WTC11 (cell line): ENCODE data around the gene KRT16.
"Not testable (repeated sequence)": the region's sequence is repeated elsewhere in the genome, so short reads cannot be mapped to it uniquely, and the experiment has no call there.

Experiments used
- HMGA2 ChIP-seq: fragments of 250-450 bp; sonication (Bioruptor Pico); IDR thresholded peaks from 2 replicates; pipeline ENCODE4 v1.4.0; 2021; ENCODE audit warnings: mild to moderate bottlenecking, moderate library complexity
- MXD4 ChIP-seq: fragments of 250-450 bp; sonication (Bioruptor Pico); IDR thresholded peaks from 2 replicates; pipeline ENCODE4 v1.8.0; 2021; ENCODE audit warnings: mild to moderate bottlenecking, moderate library complexity, borderline replicate concordance
- NFE2L1 ChIP-seq: sonication (generic); formaldehyde crosslinking; IDR thresholded peaks from 2 replicates; pipeline ENCODE4 v1.8.1; 2023; ENCODE audit warnings: missing genetic modification reagents
- NR2C2 ChIP-seq: sonication (generic); formaldehyde crosslinking; IDR thresholded peaks from 2 replicates; pipeline ENCODE4 v1.8.0; 2022; ENCODE audit warnings: mild to moderate bottlenecking, missing genetic modification reagents
- NR3C1 ChIP-seq: sonication (generic); formaldehyde crosslinking; conservative IDR thresholded peaks from 2 replicates; pipeline ENCODE4 v1.8.1; 2023; ENCODE audit warnings: low read depth, mild to moderate bottlenecking, missing genetic modification reagents
- OVOL2 ChIP-seq: fragments of 250-450 bp; sonication (Bioruptor Pico); IDR thresholded peaks from 2 replicates; pipeline ENCODE4 v1.9.0; 2021; ENCODE audit warnings: mild to moderate bottlenecking, borderline replicate concordance
- ZNF219 ChIP-seq: sonication (generic); formaldehyde crosslinking; IDR thresholded peaks from 2 replicates; pipeline ENCODE4 v1.8.0; 2023; ENCODE audit warnings: missing genetic modification reagents, mild to moderate bottlenecking, borderline replicate concordance
- ZNF423 ChIP-seq: fragments of 250-450 bp; sonication (Bioruptor Pico); IDR thresholded peaks from 2 replicates; pipeline ENCODE4 v2.1.2; 2022; ENCODE audit warnings: mild to moderate bottlenecking, moderate library complexity
- TF ChIP-seq, protein P1 (sequence below): sonication (generic); formaldehyde crosslinking; IDR thresholded peaks from 2 replicates; pipeline ENCODE4 v1.8.1; 2023; ENCODE audit warnings: mild to moderate bottlenecking, missing genetic modification reagents, moderate library complexity
- TF ChIP-seq, protein P2 (sequence below): fragments of 200-600 bp; IDR thresholded peaks from 2 replicates; pipeline ENCODE4 v1.8.0; 2022; ENCODE audit warnings: antibody characterized with exemption
- TF ChIP-seq, protein P3 (sequence below): sonication (generic); formaldehyde crosslinking; IDR thresholded peaks from 2 replicates; pipeline ENCODE4 v1.8.1; 2022; ENCODE audit warnings: missing genetic modification reagents, borderline replicate concordance
- TF ChIP-seq, protein P4 (sequence below): sonication (generic); formaldehyde crosslinking; IDR thresholded peaks from 2 replicates; pipeline ENCODE4 v1.8.1; 2022; ENCODE audit warnings: low read depth, mild to moderate bottlenecking, moderate library complexity, missing genetic modification reagents, borderline replicate concordance
- TF ChIP-seq, protein P5 (sequence below): sonication (generic); formaldehyde crosslinking; IDR thresholded peaks from 2 replicates; pipeline ENCODE4 v1.8.1; 2023; ENCODE audit warnings: mild to moderate bottlenecking, moderate library complexity, missing genetic modification reagents

DNA sequence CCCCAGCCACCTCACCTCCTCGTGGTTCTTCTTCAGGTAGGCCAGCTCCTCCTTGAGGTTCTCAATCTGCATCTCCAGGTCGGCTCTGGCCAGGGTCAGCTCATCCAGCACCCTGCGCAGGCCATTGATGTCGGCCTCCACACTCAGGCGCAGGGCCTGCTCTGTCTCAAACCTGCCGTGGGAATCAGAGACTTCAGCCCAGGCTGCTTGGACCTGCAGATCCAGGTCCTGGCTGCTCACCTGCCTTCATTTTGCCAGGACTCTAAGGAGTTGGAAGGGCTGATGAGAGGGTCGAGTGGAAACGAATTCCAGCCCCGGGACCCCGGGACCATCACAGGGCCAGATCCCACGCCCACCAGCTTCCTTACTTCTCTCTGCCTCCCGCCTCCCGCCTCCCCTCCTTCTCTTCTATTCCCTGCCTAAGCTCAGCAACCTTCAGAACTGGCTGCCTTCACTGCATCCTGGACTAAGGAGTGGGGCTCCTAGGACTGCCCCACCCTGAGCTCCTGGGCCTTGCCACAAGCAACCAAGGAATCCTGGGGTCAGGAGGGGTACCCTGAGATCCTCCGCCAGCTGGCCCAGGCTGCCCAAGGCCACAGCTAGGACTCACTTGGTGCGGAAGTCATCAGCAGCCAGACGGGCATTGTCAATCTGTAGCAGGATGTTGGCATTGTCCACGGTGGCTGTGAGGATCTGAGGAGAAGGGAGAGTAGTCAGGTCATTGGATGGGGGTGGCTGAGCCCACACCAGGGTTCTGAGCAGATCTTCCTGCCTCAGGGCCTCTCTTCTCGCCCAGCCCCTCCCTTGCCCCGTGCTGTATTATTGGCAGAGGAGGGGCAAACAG, 10.0 kb upstream of the KRT16 start:
- TF ChIP-seq, protein P1, sequence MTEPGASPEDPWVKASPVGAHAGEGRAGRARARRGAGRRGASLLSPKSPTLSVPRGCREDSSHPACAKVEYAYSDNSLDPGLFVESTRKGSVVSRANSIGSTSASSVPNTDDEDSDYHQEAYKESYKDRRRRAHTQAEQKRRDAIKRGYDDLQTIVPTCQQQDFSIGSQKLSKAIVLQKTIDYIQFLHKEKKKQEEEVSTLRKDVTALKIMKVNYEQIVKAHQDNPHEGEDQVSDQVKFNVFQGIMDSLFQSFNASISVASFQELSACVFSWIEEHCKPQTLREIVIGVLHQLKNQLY (CRISPR knock-in tag), result not testable (repeated sequence)
- TF ChIP-seq, protein P2, sequence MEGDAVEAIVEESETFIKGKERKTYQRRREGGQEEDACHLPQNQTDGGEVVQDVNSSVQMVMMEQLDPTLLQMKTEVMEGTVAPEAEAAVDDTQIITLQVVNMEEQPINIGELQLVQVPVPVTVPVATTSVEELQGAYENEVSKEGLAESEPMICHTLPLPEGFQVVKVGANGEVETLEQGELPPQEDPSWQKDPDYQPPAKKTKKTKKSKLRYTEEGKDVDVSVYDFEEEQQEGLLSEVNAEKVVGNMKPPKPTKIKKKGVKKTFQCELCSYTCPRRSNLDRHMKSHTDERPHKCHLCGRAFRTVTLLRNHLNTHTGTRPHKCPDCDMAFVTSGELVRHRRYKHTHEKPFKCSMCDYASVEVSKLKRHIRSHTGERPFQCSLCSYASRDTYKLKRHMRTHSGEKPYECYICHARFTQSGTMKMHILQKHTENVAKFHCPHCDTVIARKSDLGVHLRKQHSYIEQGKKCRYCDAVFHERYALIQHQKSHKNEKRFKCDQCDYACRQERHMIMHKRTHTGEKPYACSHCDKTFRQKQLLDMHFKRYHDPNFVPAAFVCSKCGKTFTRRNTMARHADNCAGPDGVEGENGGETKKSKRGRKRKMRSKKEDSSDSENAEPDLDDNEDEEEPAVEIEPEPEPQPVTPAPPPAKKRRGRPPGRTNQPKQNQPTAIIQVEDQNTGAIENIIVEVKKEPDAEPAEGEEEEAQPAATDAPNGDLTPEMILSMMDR, result not testable (repeated sequence)
- TF ChIP-seq NFE2L1; NR3C1; OVOL2; HMGA2 (CRISPR knock-in tag); ZNF423 (CRISPR knock-in tag); MXD4 (CRISPR knock-in tag); ZNF219 (CRISPR knock-in tag); NR2C2 (CRISPR knock-in tag): not testable (repeated sequence)
- TF ChIP-seq, protein P3, sequence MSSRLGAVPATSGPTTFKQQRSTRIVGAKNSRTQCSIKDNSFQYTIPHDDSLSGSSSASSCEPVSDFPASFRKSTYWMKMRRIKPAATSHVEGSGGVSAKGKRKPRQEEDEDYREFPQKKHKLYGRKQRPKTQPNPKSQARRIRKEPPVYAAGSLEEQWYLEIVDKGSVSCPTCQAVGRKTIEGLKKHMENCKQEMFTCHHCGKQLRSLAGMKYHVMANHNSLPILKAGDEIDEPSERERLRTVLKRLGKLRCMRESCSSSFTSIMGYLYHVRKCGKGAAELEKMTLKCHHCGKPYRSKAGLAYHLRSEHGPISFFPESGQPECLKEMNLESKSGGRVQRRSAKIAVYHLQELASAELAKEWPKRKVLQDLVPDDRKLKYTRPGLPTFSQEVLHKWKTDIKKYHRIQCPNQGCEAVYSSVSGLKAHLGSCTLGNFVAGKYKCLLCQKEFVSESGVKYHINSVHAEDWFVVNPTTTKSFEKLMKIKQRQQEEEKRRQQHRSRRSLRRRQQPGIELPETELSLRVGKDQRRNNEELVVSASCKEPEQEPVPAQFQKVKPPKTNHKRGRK, result not testable (repeated sequence)
- TF ChIP-seq, protein P4, sequence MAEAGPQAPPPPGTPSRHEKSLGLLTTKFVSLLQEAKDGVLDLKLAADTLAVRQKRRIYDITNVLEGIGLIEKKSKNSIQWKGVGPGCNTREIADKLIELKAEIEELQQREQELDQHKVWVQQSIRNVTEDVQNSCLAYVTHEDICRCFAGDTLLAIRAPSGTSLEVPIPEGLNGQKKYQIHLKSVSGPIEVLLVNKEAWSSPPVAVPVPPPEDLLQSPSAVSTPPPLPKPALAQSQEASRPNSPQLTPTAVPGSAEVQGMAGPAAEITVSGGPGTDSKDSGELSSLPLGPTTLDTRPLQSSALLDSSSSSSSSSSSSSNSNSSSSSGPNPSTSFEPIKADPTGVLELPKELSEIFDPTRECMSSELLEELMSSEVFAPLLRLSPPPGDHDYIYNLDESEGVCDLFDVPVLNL, result not testable (repeated sequence)
- TF ChIP-seq, protein P5, sequence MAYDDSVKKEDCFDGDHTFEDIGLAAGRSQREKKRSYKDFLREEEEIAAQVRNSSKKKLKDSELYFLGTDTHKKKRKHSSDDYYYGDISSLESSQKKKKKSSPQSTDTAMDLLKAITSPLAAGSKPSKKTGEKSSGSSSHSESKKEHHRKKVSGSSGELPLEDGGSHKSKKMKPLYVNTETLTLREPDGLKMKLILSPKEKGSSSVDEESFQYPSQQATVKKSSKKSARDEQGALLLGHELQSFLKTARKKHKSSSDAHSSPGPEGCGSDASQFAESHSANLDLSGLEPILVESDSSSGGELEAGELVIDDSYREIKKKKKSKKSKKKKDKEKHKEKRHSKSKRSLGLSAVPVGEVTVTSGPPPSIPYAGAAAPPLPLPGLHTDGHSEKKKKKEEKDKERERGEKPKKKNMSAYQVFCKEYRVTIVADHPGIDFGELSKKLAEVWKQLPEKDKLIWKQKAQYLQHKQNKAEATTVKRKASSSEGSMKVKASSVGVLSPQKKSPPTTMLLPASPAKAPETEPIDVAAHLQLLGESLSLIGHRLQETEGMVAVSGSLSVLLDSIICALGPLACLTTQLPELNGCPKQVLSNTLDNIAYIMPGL (CRISPR knock-in tag), result not testable (repeated sequence)
